H9 (cell line): ENCODE results near the gene SLC45A1. TPM values are rescaled to one million over a fixed set of nuclear protein-coding genes. Genes with fewer than 3 reads are reported as not detected.

Source experiments
- DNase-seq: peaks from one replicate; pipeline ENCODE4 v3.0.0-alpha.2; 2017
- H2AFZ ChIP-seq: one replicate; pipeline ENCODE4 v1.6.1; 2013; ENCODE audit warnings: mild to moderate bottlenecking, low read length, control low read depth, moderate library complexity
- H2AK5ac ChIP-seq: 2 replicates; pipeline ENCODE4 v1.6.1; 2013; ENCODE audit warnings: low read length, control low read depth, mixed read lengths; ENCODE audit not compliant: insufficient read length
- H2BK120ac ChIP-seq: one replicate; pipeline ENCODE4 v1.6.1; 2013; ENCODE audit warnings: low read depth, mild to moderate bottlenecking, low read length, control low read depth, inconsistent platforms; ENCODE audit not compliant: poor library complexity, severe bottlenecking
- H2BK12ac ChIP-seq: 2 replicates; pipeline ENCODE4 v1.6.1; 2013; ENCODE audit warnings: low read length, control low read depth, mixed read lengths, low read depth; ENCODE audit not compliant: insufficient read length
- H2BK15ac ChIP-seq: 2 replicates; pipeline ENCODE4 v1.6.1; 2013; ENCODE audit warnings: low read depth, low read length, control low read depth
- H2BK20ac ChIP-seq: one replicate; pipeline ENCODE4 v1.6.1; 2013; ENCODE audit warnings: low read depth, mild to moderate bottlenecking, low read length, control low read depth, inconsistent platforms; ENCODE audit not compliant: poor library complexity, severe bottlenecking
- H2BK5ac ChIP-seq: 2 replicates; pipeline ENCODE4 v1.6.1; 2013; ENCODE audit warnings: low read length, control low read depth, mixed read lengths; ENCODE audit not compliant: insufficient read length
- H3K14ac ChIP-seq: 2 replicates; pipeline ENCODE4 v1.6.1; 2013; ENCODE audit warnings: low read length, control low read depth; ENCODE audit not compliant: insufficient read depth
- H3K18ac ChIP-seq: 2 replicates; pipeline ENCODE4 v1.6.1; 2013; ENCODE audit warnings: low read depth, mild to moderate bottlenecking, mixed read lengths, low read length, control low read depth; ENCODE audit not compliant: insufficient read length
- H3K23ac ChIP-seq: 2 replicates; pipeline ENCODE4 v1.6.1; 2013; ENCODE audit warnings: low read length, control low read depth, mixed read lengths, low read depth; ENCODE audit not compliant: insufficient read length
- H3K23me2 ChIP-seq: 2 replicates; pipeline ENCODE4 v1.6.1; 2013; ENCODE audit warnings: low read depth, mild to moderate bottlenecking, mixed read lengths, low read length, control low read depth; ENCODE audit not compliant: insufficient read length, poor library complexity, severe bottlenecking
- H3K27ac ChIP-seq: 2 replicates; pipeline ENCODE4 v1.5.1; 2013; ENCODE audit warnings: low read length, control low read depth, mixed read lengths, low read depth; ENCODE audit not compliant: insufficient read length
- H3K27me3 ChIP-seq: 2 replicates; pipeline ENCODE4 v1.6.1; 2013; ENCODE audit warnings: low read length, control low read depth, inconsistent platforms; ENCODE audit not compliant: insufficient read depth
- H3K4ac ChIP-seq: 2 replicates; pipeline ENCODE4 v1.6.1; 2013; ENCODE audit warnings: low read depth, mild to moderate bottlenecking, control low read depth, inconsistent platforms, low read length, moderate library complexity
- H3K4me1 ChIP-seq: 2 replicates; pipeline ENCODE4 v1.6.1; 2013; ENCODE audit warnings: low read length, control low read depth, inconsistent platforms; ENCODE audit not compliant: insufficient read depth
- H3K4me2 ChIP-seq: 2 replicates; pipeline ENCODE4 v1.6.1; 2013; ENCODE audit warnings: low read length, control low read depth, mixed read lengths; ENCODE audit not compliant: insufficient read length, insufficient read depth
- H3K56ac ChIP-seq: 2 replicates; pipeline ENCODE4 v1.6.1; 2013; ENCODE audit warnings: low read depth, mild to moderate bottlenecking, mixed read lengths, low read length, control low read depth; ENCODE audit not compliant: insufficient read length
- H3K79me1 ChIP-seq: 2 replicates; pipeline ENCODE4 v1.6.1; 2013; ENCODE audit warnings: low read depth, mild to moderate bottlenecking, moderate library complexity, low read length, control low read depth, inconsistent platforms; ENCODE audit not compliant: insufficient read depth, poor library complexity, severe bottlenecking
- H3K79me2 ChIP-seq: 2 replicates; pipeline ENCODE4 v1.6.1; 2013; ENCODE audit warnings: low read length, control low read depth, inconsistent platforms; ENCODE audit not compliant: insufficient read depth
- H3K9ac ChIP-seq: 2 replicates; pipeline ENCODE4 v1.6.1; 2013; ENCODE audit warnings: low read length, control low read depth, mixed read lengths; ENCODE audit not compliant: insufficient read length; ENCODE audit errors: extremely low read depth
- H3K9me3 ChIP-seq: one replicate; pipeline ENCODE4 v1.6.1; 2013; ENCODE audit warnings: low read depth, low read length, inconsistent platforms; ENCODE audit not compliant: control insufficient read depth
- H3T11ph ChIP-seq: one replicate; pipeline ENCODE4 v1.6.1; 2013; ENCODE audit warnings: mild to moderate bottlenecking, low read length, control low read depth, inconsistent platforms
- H4K20me1 ChIP-seq: one replicate; pipeline ENCODE4 v1.6.1; 2013; ENCODE audit not compliant: control insufficient read depth, insufficient read length, insufficient read depth
- H4K5ac ChIP-seq: 2 replicates; pipeline ENCODE4 v1.6.1; 2013; ENCODE audit warnings: low read depth, mild to moderate bottlenecking, mixed read lengths, low read length, control low read depth; ENCODE audit not compliant: insufficient read length
- H4K8ac ChIP-seq: replicated peaks from 2 replicates; pipeline ENCODE4 v1.6.1; 2013; ENCODE audit warnings: low read length, control low read depth, mixed read lengths, low read depth; ENCODE audit not compliant: insufficient read length
- H4K91ac ChIP-seq: 2 replicates; pipeline ENCODE4 v1.6.1; 2013; ENCODE audit warnings: low read depth, mild to moderate bottlenecking, moderate library complexity, mixed read lengths, low read length, control low read depth; ENCODE audit not compliant: insufficient read length
- H3K27ac Mint-ChIP-seq, 3 experiments: 2 replicates in 2 of 3; 3 replicates in 1 of 3; pipeline ENCODE4 v1.8.0; 2020 to 2021; ENCODE audit warnings: mixed read lengths in 3 of 3, mild to moderate bottlenecking in 1 of 3, moderate library complexity in 1 of 3
- H3K27me3 Mint-ChIP-seq: 2 replicates; pipeline ENCODE4 v1.8.0; 2021; ENCODE audit warnings: low read depth, mild to moderate bottlenecking, moderate library complexity, mixed read lengths
- H3K36me3 Mint-ChIP-seq, 3 experiments: 2 replicates in 2 of 3; 3 replicates in 1 of 3; pipeline ENCODE4 v1.8.0; 2020 to 2021; ENCODE audit warnings: low read depth in 3 of 3, mixed read lengths in 3 of 3; ENCODE audit not compliant: insufficient read depth in 1 of 3
- H3K4me1 Mint-ChIP-seq, 2 experiments: 2 replicates each; pipeline ENCODE4 v1.8.0; 2020; ENCODE audit warnings: mixed read lengths in 2 of 2
- H3K4me3 Mint-ChIP-seq, 2 experiments: 2 replicates in 1 of 2; 3 replicates in 1 of 2; pipeline ENCODE4 v1.8.0; 2020 to 2021; ENCODE audit warnings: mild to moderate bottlenecking in 2 of 2, mixed read lengths in 2 of 2, moderate library complexity in 1 of 2
- H3K9me3 Mint-ChIP-seq, 2 experiments: 2 replicates in 1 of 2; 3 replicates in 1 of 2; pipeline ENCODE4 v1.8.0; 2020; ENCODE audit warnings: mild to moderate bottlenecking in 2 of 2, mixed read lengths in 2 of 2, moderate library complexity in 1 of 2
- CTCF ChIP-seq: fragments of 200-600 bp; sonication (generic); conservative IDR thresholded peaks from 3 replicates; pipeline ENCODE4 v1.8.0; 2021; ENCODE audit warnings: antibody characterized with exemption, mild to moderate bottlenecking
- WGBS: extraction: QIAGEN DNeasy Blood & Tissue Kit; methylation state at CpG from one replicate; pipeline ENCODE4 v1.1.7; 2013; ENCODE audit warnings: missing lambda C conversion rate, low lambda C conversion rate, mixed read lengths; ENCODE audit not compliant: insufficient read length; ENCODE audit errors: extremely low coverage; 5-methylcytosine and 5-hydroxymethylcytosine counted together
- total RNA-seq: library from RNA; stranded (reverse); gene quantifications from 2 replicates; pipeline ENCODE4 v1.2.1, GENCODE V29; 2021

The SLC45A1 gene
- total RNA-seq, 1 experiment from 2014 or later = 0.63 TPM

GRCh38 chr1:8382051-8382505 lies 64.2 kb downstream of the SLC45A1 start:
- H3K18ac ChIP-seq = no peak overlapping the region
- peaks cover 9% of the 10 kb centered on the region for H3K79me1 ChIP-seq
- no peak overlapping the region for H3K9ac ChIP-seq
- H4K5ac ChIP-seq = no peak overlapping the region
- H3K56ac ChIP-seq = no peak overlapping the region
- H2BK12ac ChIP-seq = no peak overlapping the region
- no peaks in the 10 kb centered on the region; the same call in 1 of the 2 replicates for H3K79me2 ChIP-seq
- DNase-seq = no peak
- no peak overlapping the region for H4K8ac ChIP-seq
- no peaks in the 10 kb centered on the region for H3K27me3 Mint-ChIP-seq
- H2AK5ac ChIP-seq = no peak overlapping the region
- H3K27ac Mint-ChIP-seq = peak overlapping the region in 1 of 3 experiments; percentile 29; a peak in 4 of 7 replicates
- H3K27ac ChIP-seq = no peak overlapping the region
- H4K20me1 ChIP-seq = no peaks in the 10 kb centered on the region
- H3K23me2 ChIP-seq = no peaks in the 10 kb centered on the region
- no peak overlapping the region for H2AFZ ChIP-seq
- no peak overlapping the region for H3K4ac ChIP-seq
- no peaks in the 10 kb centered on the region for H3K9me3 ChIP-seq
- no peak overlapping the region for H3K14ac ChIP-seq
- no peak for TF ChIP-seq CTCF
- H3K4me1 ChIP-seq = no peaks in the 10 kb centered on the region; the same call in 1 of the 2 replicates
- H3K4me1 Mint-ChIP-seq = peaks cover 68 to 70% of the 10 kb centered on the region in 2 experiments
- no peak overlapping the region for H3T11ph ChIP-seq
- H3K9me3 Mint-ChIP-seq = no peaks in the 10 kb centered on the region
- H4K91ac ChIP-seq = no peak overlapping the region
- H2BK20ac ChIP-seq = no peak overlapping the region
- no CpG with 5 or more reads among the region's 9 CpGs for WGBS
- peaks cover 5 to 12% (median 5%) of the 10 kb centered on the region in 3 experiments; a peak in 5 of 7 replicates for H3K36me3 Mint-ChIP-seq
- H2BK15ac ChIP-seq = no peak overlapping the region
- peak overlapping the region in 1 of 2 experiments; percentile 31; a peak in 1 of 5 replicates for H3K4me3 Mint-ChIP-seq
- no peak overlapping the region for H2BK120ac ChIP-seq
- H3K27me3 ChIP-seq = no peaks in the 10 kb centered on the region
- H3K4me2 ChIP-seq = no peak overlapping the region
- H3K23ac ChIP-seq = no peak overlapping the region
- no peak overlapping the region for H2BK5ac ChIP-seq
